HFF-Myc (cell line): Measurements from ENCODE around the gene PCSK6.
A peak's percentile ranks its signal among the peaks of the same experiment; 100 is the strongest.

Experiments used
- DNase-seq: peaks from one replicate; pipeline ENCODE4 v3.0.0-alpha.2; 2011; ENCODE audit warnings: low read depth; ENCODE audit errors: extremely low read depth
- H3K4me3 ChIP-seq: replicated peaks from 2 replicates; pipeline ENCODE4 v1.5.1; 2011; ENCODE audit warnings: low read depth, mild to moderate bottlenecking, control low read depth, low read length
- CTCF ChIP-seq: IDR thresholded peaks from 2 replicates; pipeline ENCODE4 v1.5.1; 2012; ENCODE audit warnings: mild to moderate bottlenecking, low read depth, low read length, control low read depth; ENCODE audit errors: missing control alignments

The PCSK6 gene

DNA sequence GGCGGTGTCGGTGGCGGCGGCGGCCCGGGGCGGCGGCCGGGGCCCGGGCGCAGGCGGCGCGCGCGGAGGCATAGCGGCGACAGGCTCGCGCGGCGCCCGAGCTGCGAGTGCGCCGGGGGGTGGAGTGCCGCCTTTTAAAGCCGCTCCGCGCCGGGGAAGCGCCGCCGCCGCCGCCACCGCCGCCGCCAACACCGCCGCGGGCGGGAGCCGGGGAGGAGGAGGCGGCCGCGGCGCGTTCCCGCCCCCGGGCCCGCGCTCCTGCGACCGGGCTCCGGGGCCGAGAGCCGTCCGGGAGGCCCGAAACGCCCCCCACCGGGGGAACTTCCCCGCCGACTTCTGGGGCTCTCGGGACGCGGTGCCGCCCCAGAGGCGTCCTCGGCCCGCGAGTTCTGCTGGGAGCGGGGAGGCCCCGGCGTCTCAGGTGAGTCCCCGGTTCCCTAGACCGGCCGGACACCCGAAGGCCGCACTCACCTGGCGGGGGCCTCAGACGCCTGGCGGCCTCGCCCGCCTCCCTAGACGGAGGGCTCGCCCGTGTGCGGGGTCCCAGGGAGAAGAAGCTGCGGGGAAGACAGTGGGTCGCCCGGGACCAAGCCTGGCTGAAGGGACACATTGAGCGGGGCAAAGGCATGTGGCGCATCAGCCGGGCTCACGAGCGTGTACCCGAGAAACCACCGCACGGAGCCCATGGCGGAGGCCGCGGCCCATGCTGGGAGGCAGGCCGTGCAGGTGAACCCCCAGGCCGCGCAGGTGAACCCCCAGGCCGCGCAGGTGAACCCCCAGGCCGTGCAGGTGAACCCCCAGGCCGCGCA lies at the start of gene PCSK6:
Gene PCSK6, minus strand, starts transcription at position 109 of the 809 bp plus-strand sequence. Its CDS starts 37 bp downstream, at position 72.
- no peak for TF ChIP-seq CTCF
- no peak for DNase-seq
- H3K4me3 ChIP-seq = peak within 1 kb of the TSS; percentile 36

GRCh38 chr15:101538996-101539395 lies 49.5 kb upstream of the PCSK6 start:
- H3K4me3 ChIP-seq = no peak overlapping the region
- no peak for DNase-seq
- no peak for TF ChIP-seq CTCF

DNA sequence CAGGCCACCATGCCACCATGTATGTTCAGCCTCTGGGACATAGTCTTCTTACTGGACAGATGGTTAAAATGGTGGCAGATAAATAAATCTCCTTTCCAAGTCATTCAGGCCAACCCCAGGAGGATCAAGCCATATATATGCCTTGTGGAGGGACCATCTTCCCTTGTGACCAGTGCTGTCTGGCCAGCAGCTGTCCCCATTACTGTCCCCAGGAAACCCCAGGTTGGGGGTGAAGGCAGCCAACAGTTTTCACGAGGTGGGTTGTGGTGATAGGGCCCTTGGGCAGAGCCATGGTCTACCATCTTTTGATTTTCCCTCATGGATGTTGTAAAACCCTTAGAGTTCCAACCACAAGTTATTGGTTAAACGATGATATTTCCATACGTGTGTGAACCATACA lies 48.7 kb upstream of the PCSK6 start:
- no peak overlapping the region for H3K4me3 ChIP-seq
- DNase-seq = no peak
- TF ChIP-seq CTCF = no peak

DNA sequence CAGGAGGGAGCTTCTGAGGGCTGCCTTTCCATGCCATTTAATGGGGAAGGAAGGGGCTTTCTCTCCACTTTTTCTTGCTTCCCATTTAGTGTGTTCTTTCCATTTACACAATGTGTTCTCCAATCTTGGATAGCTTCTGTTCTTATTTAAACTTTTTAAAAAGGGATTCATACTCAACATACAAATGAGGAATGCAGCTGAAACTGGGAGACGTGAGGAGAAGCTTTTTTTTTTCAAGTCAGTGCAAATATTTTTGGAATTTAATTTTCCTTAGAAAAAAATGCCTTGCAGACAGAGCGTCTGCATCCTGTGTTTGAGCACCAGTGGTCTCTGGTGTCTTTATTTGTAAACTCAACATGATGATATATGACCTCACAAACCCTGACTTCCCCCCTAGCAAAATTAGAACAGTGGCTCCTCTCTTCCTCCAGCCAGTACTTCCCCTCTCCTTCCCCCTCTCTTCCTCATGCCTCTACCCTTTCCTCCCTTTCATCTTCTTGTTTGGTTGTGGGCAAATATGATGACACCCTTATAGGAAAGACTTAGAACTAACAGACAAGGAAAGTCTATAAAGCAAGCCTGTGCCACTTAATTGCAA lies 48.1 kb upstream of the PCSK6 start:
- H3K4me3 ChIP-seq = no peak overlapping the region
- TF ChIP-seq CTCF = no peak
- no peak for DNase-seq

GRCh38 chr15:101536875-101537405 lies 47.4 kb upstream of the PCSK6 start:
- no peak overlapping the region for H3K4me3 ChIP-seq
- DNase-seq = no peak
- no peak for TF ChIP-seq CTCF

DNA sequence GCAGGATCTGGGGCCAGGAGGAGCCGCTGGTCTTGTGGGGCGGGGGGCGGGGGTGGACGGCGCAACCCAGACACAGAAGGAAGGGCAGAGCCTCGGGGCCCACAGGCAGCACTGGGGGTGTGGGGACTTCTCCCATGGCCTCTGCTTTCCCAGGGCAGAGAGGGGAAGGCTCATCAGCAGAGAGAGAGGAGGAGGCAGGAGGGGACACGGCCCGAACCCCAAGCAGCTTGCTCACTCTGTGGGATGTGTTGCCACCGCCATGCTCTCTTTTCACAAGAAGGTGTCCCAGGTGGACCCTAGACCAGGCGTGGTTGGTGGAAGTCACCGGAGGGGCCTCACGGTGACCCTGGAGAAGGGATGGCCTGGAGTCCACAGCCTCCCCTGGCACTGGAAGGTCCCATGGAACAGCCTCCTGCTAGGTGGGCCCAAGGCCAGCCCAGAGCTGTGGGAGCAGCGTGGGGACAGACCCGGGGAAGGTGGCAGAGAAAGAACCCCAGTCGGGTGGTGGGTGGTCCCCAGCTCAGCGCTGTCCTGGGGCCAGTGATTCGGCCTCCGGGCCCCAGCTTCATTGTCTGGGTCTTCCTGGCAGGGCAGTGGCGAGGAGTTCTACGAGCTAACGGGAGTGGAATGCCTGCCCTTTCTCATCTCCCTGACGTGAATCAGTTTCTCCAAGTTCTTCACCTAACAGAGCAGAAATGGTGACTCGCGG lies 46.8 kb upstream of the PCSK6 start:
- DNase-seq = no peak
- no peak for TF ChIP-seq CTCF
- no peak overlapping the region for H3K4me3 ChIP-seq
